ENCODE measurements around the gene HES7. TPM values are rescaled to one million over a fixed set of nuclear protein-coding genes. Genes with fewer than 3 reads are reported as not detected.

The HES7 gene
- total RNA-seq, 2 experiments from 2014 or later = 4.0 to 4.9 TPM

DNA sequence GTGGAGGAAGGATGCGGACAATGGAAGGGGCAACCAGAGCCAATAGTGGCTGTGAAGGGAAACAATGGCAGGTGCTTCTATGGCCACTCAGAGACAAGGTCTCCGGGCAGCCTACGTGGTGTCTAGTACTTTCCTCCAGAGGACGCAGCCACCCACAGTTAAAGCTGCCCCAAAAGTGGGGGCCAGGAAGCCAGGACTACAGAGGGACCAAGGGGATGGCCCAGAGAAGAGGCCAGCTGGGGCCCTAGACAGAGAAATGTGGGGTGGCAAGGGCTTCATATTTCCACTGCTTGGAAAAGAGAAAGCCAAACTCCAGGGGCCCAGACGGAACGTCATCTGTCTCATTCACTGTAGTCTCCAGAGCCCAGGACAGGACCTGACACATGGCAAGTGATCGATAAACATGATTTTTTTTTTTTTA lies 29.1 kb upstream of the HES7 start:
- ChIA-PET POLR2A (interaction anchor here (1.1 to 22.8 kb wide), 8 partner anchors 9 to 97 kb away, joined by 3 to 476 read pairs (median 13); partner anchors contain the start of genes HES7, PFAS and VAMP2), CTCF (interaction anchor here (4.5 to 5.2 kb wide), 2 partner anchors 14 to 34 kb away, joined by 14 to 27 read pairs; partner anchors contain the start of gene ALOXE3)
- ATAC-seq (no peak), DNase-seq (no peak)
- peaks cover 28% of the 10 kb centered on the region for H3K36me3 Mint-ChIP-seq (ENCODE audit: low read depth)
- H3K4me1 Mint-ChIP-seq (ENCODE audit: low read depth) = peaks cover 38% of the 10 kb centered on the region
- no peak for TF ChIP-seq CTCF (IDR thresholded peaks at IDR 0.05)
- no peaks in the 10 kb centered on the region for H3K9me3 Mint-ChIP-seq
- no peak overlapping the region for H3K4me3 Mint-ChIP-seq
- no peaks in the 10 kb centered on the region for H3K27me3 Mint-ChIP-seq
- intact Hi-C loops (cut with micrococcal nuclease) = loop anchor here (2.0 kb wide), 1 partner anchor 28 kb away; the partner anchor contains the start of gene HES7
- no peak overlapping the region for H3K27ac Mint-ChIP-seq

DNA sequence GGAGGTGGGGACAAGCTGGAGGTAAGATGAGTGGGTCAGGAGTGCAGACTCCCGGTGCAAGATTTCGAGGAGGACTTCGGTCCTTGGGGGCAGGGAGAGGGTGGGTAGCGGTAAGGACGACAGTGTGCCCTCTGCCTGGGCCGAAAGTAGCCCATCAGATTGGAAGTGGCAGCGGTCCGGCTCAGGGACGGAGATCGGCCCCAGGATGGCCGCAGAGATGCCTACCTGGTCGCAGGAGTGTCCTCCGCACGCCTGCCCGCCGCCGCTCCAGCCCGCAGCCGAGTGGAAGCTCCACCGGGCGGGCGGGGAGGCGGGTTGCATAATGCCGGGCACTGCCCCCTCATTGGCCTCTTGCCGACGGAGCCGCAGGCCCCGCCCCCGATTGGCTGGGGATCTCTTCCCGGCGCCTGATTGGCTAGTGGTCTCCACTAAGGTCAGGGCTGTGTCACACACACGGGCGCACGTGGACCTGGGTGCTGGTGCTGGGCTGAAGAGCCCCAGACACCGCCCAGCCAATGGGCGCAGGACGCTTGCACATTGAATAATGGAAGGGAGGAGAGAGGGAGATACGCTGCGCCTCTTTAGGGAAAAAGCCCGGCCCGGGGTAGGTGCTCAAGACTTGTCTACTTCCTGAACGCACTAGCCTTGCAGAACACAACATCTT lies 28.3 kb upstream of the HES7 start, which contains the start of gene PER1:
PER1 (minus strand) TSS at position 293 of the 664 bp plus-strand sequence. CDS start 1,698 bp downstream, outside the sequence.
- no peak for TF ChIP-seq CTCF (IDR thresholded peaks at IDR 0.05)
- ChIA-PET POLR2A (interaction anchor here (1.3 to 22.8 kb wide), 7 partner anchors 9 to 97 kb away, joined by 3 to 476 read pairs (median 9); partner anchors contain the start of genes HES7 and PFAS), CTCF (interaction anchor here (0.9 to 5.2 kb wide), 3 partner anchors 13 to 72 kb away, joined by 3 to 27 read pairs (median 10); partner anchors contain the start of gene ALOXE3)
- Mint-ChIP-seq H3K4me3 (no peak within 1 kb of the TSS), H3K9me3 (no peaks in the 10 kb centered on the region), H3K36me3 (ENCODE audit: low read depth) (peaks cover 34% of the 10 kb centered on the region), H3K4me1 (ENCODE audit: low read depth) (peaks cover 38% of the 10 kb centered on the region), H3K27me3 (no peaks in the 10 kb centered on the region), H3K27ac (no peak within 1 kb of the TSS)
- ATAC-seq = peak; percentile 38
- DNase-seq = peak; percentile 96
- intact Hi-C loops (cut with micrococcal nuclease) = loop anchor here (2.0 kb wide), 1 partner anchor 27 kb away; the partner anchor contains the start of gene HES7

DNA sequence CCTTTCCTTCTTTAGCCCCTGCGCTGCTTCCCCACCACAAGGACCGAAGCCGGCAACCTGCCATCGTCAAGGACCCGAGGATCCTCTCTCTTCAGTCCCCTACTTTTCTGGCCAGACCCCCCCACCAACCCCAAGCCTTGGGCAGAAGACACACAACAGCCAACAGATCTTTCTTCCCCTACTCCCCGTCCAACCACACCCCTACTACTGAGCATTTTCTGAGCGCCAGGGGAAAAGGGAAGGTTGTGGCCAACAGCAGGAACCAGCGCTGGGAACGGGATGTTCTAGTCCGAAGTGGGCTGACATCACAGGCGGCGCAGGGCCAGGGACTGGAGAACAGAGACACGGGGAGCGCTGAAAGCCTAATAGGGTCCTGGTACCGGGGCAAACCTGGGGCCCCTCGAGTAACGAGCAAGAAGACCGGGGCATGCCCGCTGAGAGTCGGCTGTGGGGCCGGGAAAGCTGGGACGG lies 27.8 kb upstream of the HES7 start:
- no peak for ATAC-seq
- ChIA-PET POLR2A (interaction anchor here (0.7 to 22.8 kb wide), 9 partner anchors 9 to 98 kb away, joined by 3 to 476 read pairs (median 7); partner anchors contain the start of genes HES7 and PFAS), CTCF (interaction anchor here (0.9 to 1.8 kb wide), 5 partner anchors 12 to 72 kb away, joined by 3 to 10 read pairs (median 3); no protein-coding TSS in a partner anchor)
- no peaks in the 10 kb centered on the region for H3K27me3 Mint-ChIP-seq
- intact Hi-C loops (cut with micrococcal nuclease) = loop anchor here (1.0 to 2.0 kb wide), 2 partner anchors 12 to 27 kb away; partner anchors contain the start of gene HES7
- peak; percentile 66 for DNase-seq
- no peak overlapping the region for H3K4me3 Mint-ChIP-seq
- H3K36me3 Mint-ChIP-seq (ENCODE audit: low read depth) = peaks cover 38% of the 10 kb centered on the region
- TF ChIP-seq CTCF (IDR thresholded peaks at IDR 0.05) = no peak
- H3K4me1 Mint-ChIP-seq (ENCODE audit: low read depth) = peaks cover 38% of the 10 kb centered on the region
- H3K27ac Mint-ChIP-seq = no peak overlapping the region
- no peaks in the 10 kb centered on the region for H3K9me3 Mint-ChIP-seq

DNA sequence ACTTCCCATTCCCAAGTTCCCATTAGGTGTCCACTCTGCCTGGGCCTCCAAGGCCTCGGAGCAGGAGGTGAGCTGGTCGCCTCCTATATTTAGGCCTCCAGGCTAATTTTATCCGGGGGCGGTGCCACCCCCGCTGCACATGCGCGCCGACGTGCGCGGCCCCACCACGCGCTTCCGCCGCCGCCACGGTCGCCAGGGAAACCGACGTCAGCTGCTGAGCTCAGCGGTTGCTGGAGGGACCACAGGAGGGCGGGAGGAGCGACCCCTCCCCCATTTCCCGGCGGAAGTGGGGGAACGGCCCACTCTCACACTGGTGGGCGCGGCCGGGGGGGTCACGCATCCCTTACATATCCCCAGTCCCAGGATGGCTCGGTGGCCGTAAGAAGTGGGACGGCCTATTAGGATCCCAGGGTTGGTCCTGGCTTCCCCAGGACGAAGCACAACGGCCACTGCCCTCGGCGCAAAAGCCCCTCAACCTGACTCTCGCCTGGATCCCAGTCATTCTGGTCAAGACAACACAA lies 27.3 kb upstream of the HES7 start:
- ATAC-seq = peak; percentile 29
- H3K27me3 Mint-ChIP-seq = no peaks in the 10 kb centered on the region
- DNase-seq = peak; percentile 91
- H3K4me3 Mint-ChIP-seq = no peak overlapping the region
- ChIA-PET CTCF (interaction anchor here (0.8 to 1.8 kb wide), 7 partner anchors 10 to 34 kb away, joined by 3 to 10 read pairs (median 4); no protein-coding TSS in a partner anchor), POLR2A (interaction anchor here (0.7 to 22.8 kb wide), 10 partner anchors 8 to 98 kb away, joined by 3 to 476 read pairs (median 6); partner anchors contain the start of genes HES7 and PFAS)
- peak overlapping the region; percentile 65 for H3K27ac Mint-ChIP-seq
- peaks cover 38% of the 10 kb centered on the region for H3K4me1 Mint-ChIP-seq (ENCODE audit: low read depth)
- no peak for TF ChIP-seq CTCF (IDR thresholded peaks at IDR 0.05)
- H3K9me3 Mint-ChIP-seq = no peaks in the 10 kb centered on the region
- intact Hi-C loops (cut with micrococcal nuclease) = loop anchor here (1.0 kb wide), 1 partner anchor 12 kb away; no protein-coding TSS in a partner anchor
- peaks cover 43% of the 10 kb centered on the region for H3K36me3 Mint-ChIP-seq (ENCODE audit: low read depth)

Measured in activated CD8-positive, alpha-beta T cell treated with anti-CD3 and anti-CD28 coated beads for 36 hours (primary cell).